OCI-LY3 (cell line): ENCODE results near the gene JAG2.

Source experiments
- EZH2phosphoT487 ChIP-seq: fragments of 200-600 bp; shearing (Covaris generic); IDR thresholded peaks from 2 replicates; pipeline ENCODE4 v1.6.1; 2018; ENCODE audit warnings: antibody characterized with exemption, mixed run types, low read depth
- TF ChIP-seq, protein P1 (sequence below): fragments of 200-600, 300-600 bp; sonication (generic); IDR thresholded peaks from 2 replicates; pipeline ENCODE4 v1.5.1; 2014; ENCODE audit warnings: antibody characterized with exemption, low read length, low read depth

DNA sequence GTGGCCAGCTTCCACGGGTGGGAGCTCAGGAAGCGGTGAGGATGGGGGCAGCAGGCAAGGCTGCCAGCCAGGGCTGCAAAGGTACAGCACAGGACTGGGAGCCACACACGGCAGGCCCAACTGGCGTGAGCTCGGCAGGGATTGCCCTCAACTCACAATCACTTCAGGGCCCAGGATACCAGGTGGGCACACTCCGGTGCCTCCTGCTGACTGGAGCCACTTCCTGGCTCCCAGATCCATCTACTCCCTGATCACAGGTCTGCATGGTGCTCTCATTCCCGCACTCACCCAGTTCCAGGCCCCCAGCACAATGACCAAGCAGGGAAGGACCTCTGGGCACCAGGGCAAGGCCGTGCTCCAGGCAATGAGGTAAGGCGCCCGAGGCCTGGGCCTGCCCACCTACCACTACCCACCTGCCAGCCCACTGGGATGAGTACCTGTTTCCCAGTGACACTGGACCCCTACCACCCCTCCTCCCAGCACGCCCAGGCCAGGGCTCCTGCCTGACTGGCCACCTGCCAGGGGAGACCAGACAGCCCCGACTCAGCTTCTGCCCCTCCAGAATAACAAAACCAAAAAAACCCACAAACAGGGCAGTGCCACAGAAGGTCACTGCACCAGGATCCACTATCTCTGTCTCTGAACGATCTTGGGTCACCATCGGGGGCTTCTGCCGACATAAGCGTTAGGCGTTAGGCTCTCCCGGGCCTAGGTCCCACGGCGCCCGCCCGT is 1.8 kb downstream of the JAG2 start:
- TF ChIP-seq, protein P1, sequence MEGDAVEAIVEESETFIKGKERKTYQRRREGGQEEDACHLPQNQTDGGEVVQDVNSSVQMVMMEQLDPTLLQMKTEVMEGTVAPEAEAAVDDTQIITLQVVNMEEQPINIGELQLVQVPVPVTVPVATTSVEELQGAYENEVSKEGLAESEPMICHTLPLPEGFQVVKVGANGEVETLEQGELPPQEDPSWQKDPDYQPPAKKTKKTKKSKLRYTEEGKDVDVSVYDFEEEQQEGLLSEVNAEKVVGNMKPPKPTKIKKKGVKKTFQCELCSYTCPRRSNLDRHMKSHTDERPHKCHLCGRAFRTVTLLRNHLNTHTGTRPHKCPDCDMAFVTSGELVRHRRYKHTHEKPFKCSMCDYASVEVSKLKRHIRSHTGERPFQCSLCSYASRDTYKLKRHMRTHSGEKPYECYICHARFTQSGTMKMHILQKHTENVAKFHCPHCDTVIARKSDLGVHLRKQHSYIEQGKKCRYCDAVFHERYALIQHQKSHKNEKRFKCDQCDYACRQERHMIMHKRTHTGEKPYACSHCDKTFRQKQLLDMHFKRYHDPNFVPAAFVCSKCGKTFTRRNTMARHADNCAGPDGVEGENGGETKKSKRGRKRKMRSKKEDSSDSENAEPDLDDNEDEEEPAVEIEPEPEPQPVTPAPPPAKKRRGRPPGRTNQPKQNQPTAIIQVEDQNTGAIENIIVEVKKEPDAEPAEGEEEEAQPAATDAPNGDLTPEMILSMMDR = no peak
- TF ChIP-seq EZH2phosphoT487 = no peak
